PC-3 (cell line): ENCODE measurements around the gene EIF2S2. TPM values are rescaled to one million over a fixed set of nuclear protein-coding genes. Genes with fewer than 3 reads are reported as not detected.

ENCODE experiments used
- ATAC-seq: fragments of 200-7000 bp; cut with Tn5 transposase; 2 replicates; pipeline ENCODE4 v1.9.1; 2020; ENCODE audit warnings: mild to moderate bottlenecking, moderate library complexity
- BruUV-seq: library from RNA; stranded (reverse); fragments of 400-500 nt; replicated peaks from 2 replicates; lab custom pipeline; 2021; lab: Mats Ljungman, UMichigan
- CTCF ChIA-PET: fragments of 300-600 bp; sonication (Branson Sonifier 250); formaldehyde crosslinking; loops from one replicate; lab custom pipeline; 2022; ENCODE audit warnings: antibody characterized with exemption; lab: Charles Lee
- POLR2A ChIA-PET: fragments of 300-600 bp; sonication (Branson Sonifier 250); formaldehyde crosslinking; loops from one replicate; lab custom pipeline; 2022; ENCODE audit warnings: antibody characterized with exemption; ENCODE audit not compliant: unreplicated experiment; lab: Charles Lee
- DNase-seq: peaks from one replicate; pipeline ENCODE4 v3.0.0-alpha.2; 2015
- H2AFZ ChIP-seq: fragments of 300-600 bp; sonication (generic); 2 replicates; pipeline ENCODE4 v1.6.0; 2016; ENCODE audit warnings: antibody characterized with exemption, low read length
- H3F3A ChIP-seq: fragments of 300-600 bp; sonication (generic); one replicate; pipeline ENCODE4 v1.6.0; 2017; ENCODE audit warnings: antibody characterized with exemption, low read length, control low read depth, mild to moderate bottlenecking; ENCODE audit not compliant: unreplicated experiment
- H3K27ac ChIP-seq: fragments of 300-600 bp; sonication (generic); 2 replicates; pipeline ENCODE4 v1.5.1; 2016; ENCODE audit warnings: mild to moderate bottlenecking, low read length
- H3K27me3 ChIP-seq: fragments of 300-600 bp; sonication (generic); 2 replicates; pipeline ENCODE4 v1.6.1; 2016; ENCODE audit warnings: low read length, mixed read lengths
- H3K36me3 ChIP-seq: fragments of 300-600 bp; sonication (generic); 2 replicates; pipeline ENCODE4 v1.6.1; 2016; ENCODE audit warnings: low read depth, mixed run types, low read length, mixed read lengths
- H3K4me1 ChIP-seq: fragments of 300-600 bp; sonication (generic); 2 replicates; pipeline ENCODE4 v1.5.1; 2016; ENCODE audit warnings: low read length; ENCODE audit not compliant: insufficient read depth
- H3K4me2 ChIP-seq: fragments of 300-600 bp; sonication (generic); 2 replicates; pipeline ENCODE4 v1.6.0; 2016; ENCODE audit warnings: low read length
- H3K4me3 ChIP-seq: fragments of 300-600 bp; sonication (generic); 2 replicates; pipeline ENCODE4 v1.5.1; 2016; ENCODE audit warnings: mild to moderate bottlenecking, low read length, mixed read lengths
- H3K79me2 ChIP-seq: fragments of 300-600 bp; sonication (generic); 2 replicates; pipeline ENCODE4 v1.6.1; 2017; ENCODE audit warnings: low read length, mixed read lengths
- H3K9ac ChIP-seq: fragments of 300-600 bp; sonication (generic); 2 replicates; pipeline ENCODE4 v1.6.0; 2016; ENCODE audit warnings: mild to moderate bottlenecking, low read length
- H3K9me2 ChIP-seq: fragments of 300-600 bp; sonication (generic); replicated peaks from 2 replicates; pipeline ENCODE4 v1.6.1; 2016; ENCODE audit warnings: mixed run types, low read length, mixed read lengths
- H3K9me3 ChIP-seq: fragments of 300-600 bp; sonication (generic); 2 replicates; pipeline ENCODE4 v1.6.1; 2016; ENCODE audit warnings: low read length, mixed read lengths
- H4K20me1 ChIP-seq: fragments of 300-600 bp; sonication (generic); 2 replicates; pipeline ENCODE4 v1.6.1; 2016; ENCODE audit warnings: low read length, mixed read lengths
- CTCF ChIP-seq: fragments of 300-600 bp; sonication (generic); conservative IDR thresholded peaks from 2 replicates; pipeline ENCODE4 v1.5.1; 2017; ENCODE audit warnings: antibody characterized with exemption, low read depth, mild to moderate bottlenecking, low read length
- EZH2 ChIP-seq: fragments of 300-600 bp; sonication (generic); IDR thresholded peaks from one replicate; pipeline ENCODE4 v1.6.1; 2017; ENCODE audit warnings: antibody characterized with exemption, mild to moderate bottlenecking, low read length; ENCODE audit not compliant: unreplicated experiment
- EZH2phosphoT487 ChIP-seq: fragments of 300-600 bp; sonication (generic); IDR thresholded peaks from 2 replicates; pipeline ENCODE4 v1.6.1; 2018; ENCODE audit warnings: mild to moderate bottlenecking, antibody characterized with exemption, low read length, borderline replicate concordance
- intact Hi-C: fragments of 100-400 bp; cut with micrococcal nuclease; formaldehyde crosslinking; loops from 2 replicates; pipeline ENCODE4 v1.9.0; 2023
- total RNA-seq: library from RNA; depleted of rRNA; stranded (reverse); fragments of >200 nt; gene quantifications from 2 replicates; pipeline ENCODE4 v1.2.3, GENCODE V29; 2014

The EIF2S2 gene
- total RNA-seq, 1 experiment from 2014 or later, result 83.4 TPM

- peaks cover 13% of the 10 kb centered on the region for H4K20me1 ChIP-seq
- CTCF ChIA-PET, result no interaction called here
Measured at GRCh38 chr20:34098570-34098969, 13.5 kb downstream of the EIF2S2 start.

GRCh38 chr20:34096699-34097444, 15.2 kb downstream of the EIF2S2 start:
- TF ChIP-seq CTCF (no peak), EZH2 (no peak), EZH2phosphoT487 (no peak)
- Histone ChIP-seq H3K9me2 (no peaks in the 10 kb centered on the region), H2AFZ (no peak overlapping the region), H3K4me3 (no peak overlapping the region), H3K27me3 (no peaks in the 10 kb centered on the region), H3K9ac (no peak overlapping the region), H3K79me2 (peaks cover 33% of the 10 kb centered on the region), H3K4me2 (no peak overlapping the region), H3K4me1 (no peaks in the 10 kb centered on the region), H3K9me3 (no peaks in the 10 kb centered on the region), H3K27ac (no peak overlapping the region), H4K20me1 (peaks cover 18% of the 10 kb centered on the region), H3K36me3 (peaks cover 85% of the 10 kb centered on the region), H3F3A (peaks cover 5% of the 10 kb centered on the region)
- no TSS peak for BruUV-seq
- POLR2A ChIA-PET, result no interaction called here
- ATAC-seq, result no peak
- DNase-seq, result no peak
- intact Hi-C loops, result no loop called here
- CTCF ChIA-PET, result no interaction called here

More at GRCh38 chr20:34098570-34098969, 13.5 kb downstream of the EIF2S2 start:
- Histone ChIP-seq H3K36me3 (peaks cover 87% of the 10 kb centered on the region), H3K4me1 (no peaks in the 10 kb centered on the region), H3K27ac (no peak overlapping the region), H3K79me2 (peaks cover 50% of the 10 kb centered on the region), H3K9ac (no peak overlapping the region), H3F3A (peaks cover 5% of the 10 kb centered on the region), H3K27me3 (no peaks in the 10 kb centered on the region), H3K9me2 (no peaks in the 10 kb centered on the region), H2AFZ (no peak overlapping the region), H3K4me3 (no peak overlapping the region), H3K4me2 (no peak overlapping the region), H3K9me3 (no peaks in the 10 kb centered on the region)
- no TSS peak for BruUV-seq
- intact Hi-C loops, result no loop called here
- ATAC-seq, result no peak
- no peak for TF ChIP-seq EZH2phosphoT487
- TF ChIP-seq EZH2, result no peak
- no peak for TF ChIP-seq CTCF
- no peak for DNase-seq
- POLR2A ChIA-PET, result no interaction called here

GRCh38 chr20:34095825-34096224, 16.2 kb downstream of the EIF2S2 start:
- no peak overlapping the region for H2AFZ ChIP-seq
- DNase-seq (no peak), ATAC-seq (no peak)
- intact Hi-C loops, result no loop called here
- no peak overlapping the region for H3K9ac ChIP-seq
- no peak overlapping the region for H3K27ac ChIP-seq
- no peaks in the 10 kb centered on the region for H3K9me2 ChIP-seq
- H3K4me3 ChIP-seq, result no peak overlapping the region
- CTCF ChIA-PET, result no interaction called here
- peaks cover 9% of the 10 kb centered on the region for H3F3A ChIP-seq
- no peaks in the 10 kb centered on the region for H3K27me3 ChIP-seq
- no TSS peak for BruUV-seq
- POLR2A ChIA-PET, result interaction anchor here (0.5 kb wide), 1 partner anchor 419 kb away, joined by 3 read pairs; no protein-coding TSS in a partner anchor
- no peaks in the 10 kb centered on the region for H3K9me3 ChIP-seq
- H3K79me2 ChIP-seq, result peaks cover 26% of the 10 kb centered on the region
- peaks cover 18% of the 10 kb centered on the region for H4K20me1 ChIP-seq
- peaks cover 89% of the 10 kb centered on the region for H3K36me3 ChIP-seq
- TF ChIP-seq EZH2 (no peak), EZH2phosphoT487 (no peak), CTCF (no peak)
- no peaks in the 10 kb centered on the region for H3K4me1 ChIP-seq
- no peak overlapping the region for H3K4me2 ChIP-seq
